Fibroblast of skin of left biceps (primary cell): ENCODE results near the gene ZNF669.

Source experiments
- DNase-seq, 2 experiments: peaks; one replicate each; pipeline ENCODE4 v3.0.0-alpha.2; 2013; ENCODE audit warnings: low read depth in 2 of 2

ZNF669 gene

GRCh38 chr1:247064304-247064703, 39.9 kb downstream of the ZNF669 start:
- no peak for DNase-seq

GRCh38 chr1:247060771-247061170, 43.4 kb downstream of the ZNF669 start:
- no peak for DNase-seq

- DNase-seq = no peak
These were observed 48.1 kb downstream of the ZNF669 start for GRCh38 chr1:247056071-247056470.

- DNase-seq = no peak
These were observed 49.2 kb downstream of the ZNF669 start for GRCh38 chr1:247054992-247055415.
